ENCODE measurements around the gene SCYL2. TPM values are rescaled to one million over a fixed set of nuclear protein-coding genes. Genes with fewer than 3 reads are reported as not detected.
"Not testable (repeated sequence)": the region's sequence is repeated elsewhere in the genome, so short reads cannot be mapped to it uniquely, and the experiment has no call there.

The SCYL2 gene
- total and polyA plus RNA-seq, 2 donors from 2014 or later, result 10.3 to 41.7 TPM

DNA sequence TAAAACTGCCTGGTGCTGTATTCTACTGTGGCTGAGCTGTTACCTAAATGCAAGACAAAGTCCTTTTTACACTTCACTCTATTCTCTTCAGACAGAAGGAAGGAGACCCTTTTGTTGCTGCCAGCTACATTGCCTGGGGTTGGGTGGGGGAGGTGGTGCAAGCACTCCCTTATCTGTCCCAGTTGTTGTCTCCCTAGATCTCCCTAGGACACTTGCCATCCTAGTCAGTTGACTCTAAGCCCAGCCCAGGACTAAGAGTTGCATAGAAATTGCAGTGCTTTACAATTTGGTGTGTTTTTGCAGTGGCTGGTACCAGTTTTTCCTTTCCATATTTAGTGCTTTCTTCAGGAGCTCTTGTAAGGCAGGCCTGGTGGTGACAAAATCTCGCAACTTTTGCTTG is 35.1 kb downstream of the SCYL2 start:
- no peak overlapping the region for H3K27ac ChIP-seq (ENCODE audit: low read depth in 2 of 2, low read length in 2 of 2)
- no peak overlapping the region for H3K4me3 ChIP-seq (ENCODE audit: low read length in 3 of 3)
- intact Hi-C loops (cut with DNase I), result no loop called here
- H3K9me3 ChIP-seq (ENCODE audit: control insufficient read depth in 2 of 3, insufficient read depth in 1 of 3, low read length in 3 of 3), result no peaks in the 10 kb centered on the region
- TF ChIP-seq, protein P1, sequence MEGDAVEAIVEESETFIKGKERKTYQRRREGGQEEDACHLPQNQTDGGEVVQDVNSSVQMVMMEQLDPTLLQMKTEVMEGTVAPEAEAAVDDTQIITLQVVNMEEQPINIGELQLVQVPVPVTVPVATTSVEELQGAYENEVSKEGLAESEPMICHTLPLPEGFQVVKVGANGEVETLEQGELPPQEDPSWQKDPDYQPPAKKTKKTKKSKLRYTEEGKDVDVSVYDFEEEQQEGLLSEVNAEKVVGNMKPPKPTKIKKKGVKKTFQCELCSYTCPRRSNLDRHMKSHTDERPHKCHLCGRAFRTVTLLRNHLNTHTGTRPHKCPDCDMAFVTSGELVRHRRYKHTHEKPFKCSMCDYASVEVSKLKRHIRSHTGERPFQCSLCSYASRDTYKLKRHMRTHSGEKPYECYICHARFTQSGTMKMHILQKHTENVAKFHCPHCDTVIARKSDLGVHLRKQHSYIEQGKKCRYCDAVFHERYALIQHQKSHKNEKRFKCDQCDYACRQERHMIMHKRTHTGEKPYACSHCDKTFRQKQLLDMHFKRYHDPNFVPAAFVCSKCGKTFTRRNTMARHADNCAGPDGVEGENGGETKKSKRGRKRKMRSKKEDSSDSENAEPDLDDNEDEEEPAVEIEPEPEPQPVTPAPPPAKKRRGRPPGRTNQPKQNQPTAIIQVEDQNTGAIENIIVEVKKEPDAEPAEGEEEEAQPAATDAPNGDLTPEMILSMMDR (IDR thresholded peaks at IDR 0.05; ENCODE audit: borderline replicate concordance, extremely low read depth, insufficient read depth), result no peak
- H3K9ac ChIP-seq (ENCODE audit: low read length in 3 of 3), result no peak overlapping the region
- H3K36me3 ChIP-seq (ENCODE audit: control insufficient read depth in 2 of 3, insufficient read depth in 3 of 3, low read length in 3 of 3), result peaks cover 0 to 6% (median 4%) of the 10 kb centered on the region in 3 donors
- FAIRE-seq (no peak), DNase-seq (no peak)
- no peaks in the 10 kb centered on the region for H3K27me3 ChIP-seq (ENCODE audit: control insufficient read depth, insufficient read depth, low read length)
- no peaks in the 10 kb centered on the region for H3K4me1 ChIP-seq (ENCODE audit: control insufficient read depth in 2 of 3, insufficient read depth in 2 of 3, low read depth in 1 of 3, low read length in 3 of 3)

DNA sequence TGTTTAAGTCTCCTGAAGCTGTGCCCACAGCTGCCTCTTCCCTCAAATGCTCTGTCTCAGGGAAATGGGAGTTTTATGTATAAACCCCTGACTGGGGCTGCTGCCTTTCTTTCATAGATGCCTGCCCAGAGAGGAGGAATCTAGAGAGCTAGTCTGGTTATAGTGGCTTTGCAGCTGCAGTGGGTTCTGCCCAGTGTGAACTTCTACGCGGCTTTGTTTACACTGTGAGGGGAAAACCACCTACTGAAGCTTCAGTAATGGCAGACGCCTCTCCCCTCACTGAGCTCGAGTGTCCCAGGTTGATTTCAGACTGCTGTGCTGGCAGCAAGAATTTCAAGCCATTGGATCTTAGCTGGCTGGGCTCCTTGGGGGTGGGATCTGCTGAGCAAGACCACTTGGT is 36.9 kb downstream of the SCYL2 start:
- Histone ChIP-seq H3K36me3 (ENCODE audit: control insufficient read depth in 2 of 3, insufficient read depth in 3 of 3, low read length in 3 of 3) (peaks cover 0 to 6% (median 4%) of the 10 kb centered on the region in 3 donors), H3K4me3 (ENCODE audit: low read length in 3 of 3) (no peak overlapping the region), H3K27me3 (ENCODE audit: control insufficient read depth, insufficient read depth, low read length) (no peaks in the 10 kb centered on the region), H3K9me3 (ENCODE audit: control insufficient read depth in 2 of 3, insufficient read depth in 1 of 3, low read length in 3 of 3) (no peaks in the 10 kb centered on the region), H3K27ac (ENCODE audit: low read depth in 2 of 2, low read length in 2 of 2) (no peak overlapping the region), H3K4me1 (ENCODE audit: control insufficient read depth in 2 of 3, insufficient read depth in 2 of 3, low read depth in 1 of 3, low read length in 3 of 3) (no peaks in the 10 kb centered on the region), H3K9ac (ENCODE audit: low read length in 3 of 3) (no peak overlapping the region)
- TF ChIP-seq, protein P1 (IDR thresholded peaks at IDR 0.05; ENCODE audit: borderline replicate concordance, extremely low read depth, insufficient read depth), result no peak
- no peak for DNase-seq
- intact Hi-C loops (cut with DNase I), result no loop called here
- FAIRE-seq, result no peak

DNA sequence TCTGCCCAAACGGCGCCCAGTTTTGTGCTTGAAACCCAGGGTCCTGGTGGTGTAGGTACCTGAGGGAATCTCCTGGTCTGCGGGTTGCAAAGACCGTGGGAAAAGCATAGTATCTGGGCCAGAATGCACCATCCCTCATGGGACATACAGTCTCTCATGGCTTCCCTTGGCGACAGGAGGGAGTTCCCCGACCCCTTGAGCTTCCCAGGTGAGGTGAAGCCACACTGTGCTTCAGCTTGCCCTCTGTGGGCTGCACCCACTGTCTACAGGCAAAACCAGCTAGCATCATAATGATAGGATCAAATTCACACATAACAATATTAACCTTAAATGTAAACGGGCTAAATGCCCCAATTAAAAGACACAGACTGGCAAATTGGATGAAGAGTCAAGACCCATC is 37.4 kb downstream of the SCYL2 start:
- H3K27ac ChIP-seq (ENCODE audit: low read depth in 2 of 2, low read length in 2 of 2); H3K9ac ChIP-seq (ENCODE audit: low read length in 3 of 3); H3K36me3 ChIP-seq (ENCODE audit: control insufficient read depth in 2 of 3, insufficient read depth in 3 of 3, low read length in 3 of 3); intact Hi-C loops (cut with DNase I); FAIRE-seq; H3K27me3 ChIP-seq (ENCODE audit: control insufficient read depth, insufficient read depth, low read length); H3K9me3 ChIP-seq (ENCODE audit: control insufficient read depth in 2 of 3, insufficient read depth in 1 of 3, low read length in 3 of 3); H3K4me1 ChIP-seq (ENCODE audit: control insufficient read depth in 2 of 3, insufficient read depth in 2 of 3, low read depth in 1 of 3, low read length in 3 of 3); DNase-seq; H3K4me3 ChIP-seq (ENCODE audit: low read length in 3 of 3): not testable (repeated sequence)

DNA sequence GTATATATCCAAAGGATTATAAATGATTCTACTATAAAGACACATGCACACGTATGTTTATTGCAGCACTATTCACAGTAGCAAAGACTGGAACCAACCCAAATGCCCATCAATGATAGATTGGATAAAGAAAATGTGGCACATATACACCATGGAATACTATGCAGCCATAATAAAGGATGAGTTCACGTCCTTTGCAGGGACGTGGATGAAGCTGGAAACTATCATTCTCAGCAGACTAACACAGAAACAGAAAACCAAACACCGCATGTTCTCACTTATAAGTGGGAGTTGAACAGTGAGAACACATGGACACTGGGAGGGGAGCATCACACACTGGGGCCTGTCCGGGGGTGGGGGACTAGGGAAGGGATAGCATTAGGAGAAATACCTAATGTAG is 41.2 kb downstream of the SCYL2 start:
- DNase-seq; FAIRE-seq; H3K36me3 ChIP-seq (ENCODE audit: control insufficient read depth in 2 of 3, insufficient read depth in 3 of 3, low read length in 3 of 3); H3K27ac ChIP-seq (ENCODE audit: low read depth in 2 of 2, low read length in 2 of 2); H3K9me3 ChIP-seq (ENCODE audit: control insufficient read depth in 2 of 3, insufficient read depth in 1 of 3, low read length in 3 of 3); intact Hi-C loops (cut with DNase I); H3K4me1 ChIP-seq (ENCODE audit: control insufficient read depth in 2 of 3, insufficient read depth in 2 of 3, low read depth in 1 of 3, low read length in 3 of 3); H3K9ac ChIP-seq (ENCODE audit: low read length in 3 of 3); H3K27me3 ChIP-seq (ENCODE audit: control insufficient read depth, insufficient read depth, low read length); H3K4me3 ChIP-seq (ENCODE audit: low read length in 3 of 3): not testable (repeated sequence)

DNA sequence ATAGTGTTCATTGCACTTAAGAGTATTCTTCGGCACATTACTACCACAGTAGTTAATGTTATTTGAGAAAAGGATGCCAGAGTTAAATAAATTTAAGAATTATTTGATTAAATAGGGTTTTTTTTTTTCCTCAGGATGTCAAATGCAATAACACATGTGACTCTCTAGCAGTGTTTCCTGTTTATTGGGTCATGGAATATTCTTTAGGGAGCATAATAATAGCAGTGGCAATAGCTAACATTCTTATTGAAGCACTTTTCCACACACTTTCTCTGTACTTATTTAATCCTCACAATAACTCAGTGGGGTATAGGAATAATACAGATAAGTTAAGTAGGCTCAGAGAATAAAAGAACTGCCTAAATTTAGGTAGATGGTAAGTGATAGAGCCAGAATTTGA is 44.3 kb downstream of the SCYL2 start:
- Histone ChIP-seq H3K9ac (ENCODE audit: low read length in 3 of 3) (no peak overlapping the region), H3K9me3 (ENCODE audit: control insufficient read depth in 2 of 3, insufficient read depth in 1 of 3, low read length in 3 of 3) (no peaks in the 10 kb centered on the region), H3K27ac (ENCODE audit: low read depth in 2 of 2, low read length in 2 of 2) (no peak overlapping the region), H3K36me3 (ENCODE audit: control insufficient read depth in 2 of 3, insufficient read depth in 3 of 3, low read length in 3 of 3) (peaks cover 0 to 4% (median 2%) of the 10 kb centered on the region in 3 donors), H3K4me3 (ENCODE audit: low read length in 3 of 3) (no peak overlapping the region), H3K4me1 (ENCODE audit: control insufficient read depth in 2 of 3, insufficient read depth in 2 of 3, low read depth in 1 of 3, low read length in 3 of 3) (no peaks in the 10 kb centered on the region), H3K27me3 (ENCODE audit: control insufficient read depth, insufficient read depth, low read length) (no peaks in the 10 kb centered on the region)
- FAIRE-seq (no peak), DNase-seq (no peak)
- intact Hi-C loops (cut with DNase I), result no loop called here
- TF ChIP-seq, protein P1 (IDR thresholded peaks at IDR 0.05; ENCODE audit: borderline replicate concordance, extremely low read depth, insufficient read depth), result no peak

Measured in kidney (tissue), 14 donors.